ENCODE data around the gene CTDSPL.

DNA sequence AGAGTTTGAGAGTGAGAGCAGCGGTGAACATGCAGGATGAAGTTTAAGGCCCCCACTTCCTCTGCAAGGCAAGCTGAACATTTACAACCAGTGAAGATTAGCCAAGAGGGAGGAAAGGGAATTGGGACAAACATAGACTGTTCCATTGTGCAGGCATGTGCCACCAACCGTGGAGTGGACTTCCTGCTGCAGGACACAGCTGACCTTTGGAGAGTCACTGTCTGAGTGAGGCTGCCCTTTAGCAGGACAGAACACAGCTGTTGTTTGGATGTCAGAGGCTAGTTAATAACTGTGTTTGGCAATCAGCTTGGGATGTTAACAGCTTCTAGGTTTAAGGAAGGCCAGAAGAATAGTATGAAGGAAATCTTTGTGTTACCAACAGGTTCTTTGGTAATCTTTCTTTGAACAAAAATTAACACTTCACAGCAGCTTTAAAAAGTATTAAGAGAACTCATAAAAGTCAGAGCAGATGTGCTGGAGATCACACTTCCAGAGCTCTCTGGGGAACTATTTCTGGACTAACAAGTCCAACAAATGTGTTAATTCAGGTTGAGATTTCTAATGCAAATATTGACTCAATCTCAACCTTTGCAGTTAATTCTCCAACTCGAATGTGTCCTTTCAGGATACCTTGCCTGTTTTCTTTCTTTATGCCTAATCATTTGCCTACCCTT lies 31.4 kb downstream of the CTDSPL start:
- TF ChIP-seq CTCF (IDR thresholded peaks at IDR 0.05; ENCODE audit: poor library complexity) (no peak), EZH2 (IDR thresholded peaks at IDR 0.05; ENCODE audit: borderline replicate concordance) (no peak), EZH2phosphoT487 (IDR thresholded peaks at IDR 0.05; ENCODE audit: low read depth, severe bottlenecking, unreplicated experiment) (no peak)
